Prostate gland (tissue), 2 donors: ENCODE measurements around the gene ARHGDIA.

Experiments
- POLR2A ChIP-seq: fragments of 450-650 bp; IDR thresholded peaks from one replicate; pipeline ENCODE4 v1.6.1; 2016; ENCODE audit warnings: antibody characterized with exemption, mild to moderate bottlenecking
- TF ChIP-seq, protein P1 (sequence below), 4 experiments: fragments of 200-600 bp in 2 of 4; fragments of 450-650 bp in 2 of 4; sonication (generic) in 2 of 4; IDR thresholded peaks; 1 replicate in 3 of 4; 2 replicates in 1 of 4; pipeline ENCODE4 v1.5.1; 2016 to 2019; ENCODE audit warnings: antibody characterized with exemption in 4 of 4, mild to moderate bottlenecking in 2 of 4, moderate library complexity in 2 of 4

DNA sequence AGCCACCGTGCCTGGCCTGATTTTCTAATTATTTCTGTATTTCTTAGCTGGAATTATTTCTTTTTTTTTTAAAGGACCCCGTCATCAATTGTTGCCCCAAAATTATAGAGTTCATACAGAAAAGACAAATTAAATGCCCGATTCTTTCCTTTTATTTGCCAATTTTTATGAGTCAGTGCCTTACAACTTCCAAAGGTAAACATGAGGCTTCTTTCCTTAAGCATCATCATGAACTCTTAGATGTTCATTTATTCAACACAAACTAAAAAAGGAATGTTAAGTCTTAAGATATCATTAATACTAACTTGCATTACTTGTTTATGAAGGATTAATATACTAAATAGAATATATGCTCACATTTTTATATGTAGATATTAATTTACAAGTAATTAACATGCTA is 7.2 kb upstream of the ARHGDIA start:
- TF ChIP-seq, protein P1, sequence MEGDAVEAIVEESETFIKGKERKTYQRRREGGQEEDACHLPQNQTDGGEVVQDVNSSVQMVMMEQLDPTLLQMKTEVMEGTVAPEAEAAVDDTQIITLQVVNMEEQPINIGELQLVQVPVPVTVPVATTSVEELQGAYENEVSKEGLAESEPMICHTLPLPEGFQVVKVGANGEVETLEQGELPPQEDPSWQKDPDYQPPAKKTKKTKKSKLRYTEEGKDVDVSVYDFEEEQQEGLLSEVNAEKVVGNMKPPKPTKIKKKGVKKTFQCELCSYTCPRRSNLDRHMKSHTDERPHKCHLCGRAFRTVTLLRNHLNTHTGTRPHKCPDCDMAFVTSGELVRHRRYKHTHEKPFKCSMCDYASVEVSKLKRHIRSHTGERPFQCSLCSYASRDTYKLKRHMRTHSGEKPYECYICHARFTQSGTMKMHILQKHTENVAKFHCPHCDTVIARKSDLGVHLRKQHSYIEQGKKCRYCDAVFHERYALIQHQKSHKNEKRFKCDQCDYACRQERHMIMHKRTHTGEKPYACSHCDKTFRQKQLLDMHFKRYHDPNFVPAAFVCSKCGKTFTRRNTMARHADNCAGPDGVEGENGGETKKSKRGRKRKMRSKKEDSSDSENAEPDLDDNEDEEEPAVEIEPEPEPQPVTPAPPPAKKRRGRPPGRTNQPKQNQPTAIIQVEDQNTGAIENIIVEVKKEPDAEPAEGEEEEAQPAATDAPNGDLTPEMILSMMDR (IDR thresholded peaks at IDR 0.05) = no peak
- TF ChIP-seq POLR2A = no peak
